Ishikawa (cell line): Measurements from ENCODE around the gene CTNND2.

Source experiments
- CEBPB ChIP-seq: IDR thresholded peaks from 2 replicates; pipeline ENCODE4 v1.6.1; 2012
- CREB1 ChIP-seq: IDR thresholded peaks from 2 replicates; pipeline ENCODE4 v1.6.1; 2012; ENCODE audit warnings: low read depth
- EGR1 ChIP-seq: IDR thresholded peaks from 2 replicates; pipeline ENCODE4 v1.6.1; 2012
- EP300 ChIP-seq: IDR thresholded peaks from 2 replicates; pipeline ENCODE4 v1.6.1; 2012; ENCODE audit warnings: borderline replicate concordance
- FOXM1 ChIP-seq: IDR thresholded peaks from 2 replicates; pipeline ENCODE4 v1.6.1; 2012; ENCODE audit warnings: low read depth, borderline replicate concordance
- MAX ChIP-seq: IDR thresholded peaks from 2 replicates; pipeline ENCODE4 v1.6.1; 2012
- NFIC ChIP-seq: IDR thresholded peaks from 2 replicates; pipeline ENCODE4 v1.6.1; 2012
- RAD21 ChIP-seq: IDR thresholded peaks from 2 replicates; pipeline ENCODE4 v1.6.1; 2012; ENCODE audit warnings: low read depth
- REST ChIP-seq: IDR thresholded peaks from 2 replicates; pipeline ENCODE4 v1.6.1; 2012; ENCODE audit warnings: low read depth, mild to moderate bottlenecking
- TAF1 ChIP-seq: IDR thresholded peaks from 2 replicates; pipeline ENCODE4 v1.6.1; 2012; ENCODE audit warnings: low read depth, mild to moderate bottlenecking
- TCF12 ChIP-seq: IDR thresholded peaks from 2 replicates; pipeline ENCODE4 v1.6.1; 2012; ENCODE audit warnings: low read depth
- TEAD4 ChIP-seq: IDR thresholded peaks from 2 replicates; pipeline ENCODE4 v1.6.1; 2012
- USF1 ChIP-seq: IDR thresholded peaks from 2 replicates; pipeline ENCODE4 v1.6.1; 2012
- YY1 ChIP-seq: IDR thresholded peaks from 2 replicates; pipeline ENCODE4 v1.6.1; 2012; ENCODE audit warnings: low read depth
- ZBTB7A ChIP-seq: IDR thresholded peaks from 2 replicates; pipeline ENCODE4 v1.6.1; 2012; ENCODE audit warnings: low read depth

The CTNND2 gene

GRCh38 chr5:11904265-11904906, at the start of gene CTNND2:
Gene CTNND2 (minus strand): TSS chr5:11904446. CDS start chr5:11903853, 593 bp downstream.
- TF ChIP-seq EP300 (no peak), FOXM1 (no peak), TEAD4 (no peak), YY1 (no peak)

- no peak for TF ChIP-seq ZBTB7A
- no peak for TF ChIP-seq EP300
- no peak for TF ChIP-seq CEBPB
- no peak for TF ChIP-seq REST
- no peak for TF ChIP-seq EGR1
- TF ChIP-seq YY1 = no peak
- no peak for TF ChIP-seq RAD21
- TF ChIP-seq TEAD4 = no peak
- no peak for TF ChIP-seq MAX
- TF ChIP-seq USF1 = no peak
- no peak for TF ChIP-seq NFIC
- TF ChIP-seq FOXM1 = no peak
- TF ChIP-seq TAF1 = no peak
- no peak for TF ChIP-seq TCF12
- TF ChIP-seq CREB1 = no peak
These were observed 42.1 kb upstream of the CTNND2 start for GRCh38 chr5:11946317-11946716.

GRCh38 chr5:11941566-11941965, 37.3 kb upstream of the CTNND2 start:
- no peak for TF ChIP-seq REST
- no peak for TF ChIP-seq TAF1
- no peak for TF ChIP-seq MAX
- no peak for TF ChIP-seq CREB1
- no peak for TF ChIP-seq TEAD4
- no peak for TF ChIP-seq USF1
- no peak for TF ChIP-seq RAD21
- TF ChIP-seq CEBPB = no peak
- no peak for TF ChIP-seq EP300
- no peak for TF ChIP-seq TCF12
- TF ChIP-seq YY1 = no peak
- no peak for TF ChIP-seq NFIC

GRCh38 chr5:11931638-11932037, 27.4 kb upstream of the CTNND2 start:
- TF ChIP-seq TAF1 = no peak
- no peak for TF ChIP-seq FOXM1
- TF ChIP-seq TCF12 = no peak
- no peak for TF ChIP-seq CREB1
- TF ChIP-seq EGR1 = no peak
- TF ChIP-seq CEBPB = no peak
- no peak for TF ChIP-seq RAD21
- no peak for TF ChIP-seq USF1
- no peak for TF ChIP-seq REST
- no peak for TF ChIP-seq TEAD4
- no peak for TF ChIP-seq YY1
- TF ChIP-seq EP300 = no peak
- TF ChIP-seq ZBTB7A = no peak
- no peak for TF ChIP-seq NFIC
- TF ChIP-seq MAX = no peak
